Fibroblast of the aortic adventitia (primary cell): Measurements from ENCODE around the gene SERPINB1. TPM values are rescaled to one million over a fixed set of nuclear protein-coding genes. Genes with fewer than 3 reads are reported as not detected.

ENCODE experiments used
- DNase-seq: peaks from one replicate; pipeline ENCODE4 v3.0.0-alpha.2; 2010; ENCODE audit warnings: low read depth
- H3K4me3 ChIP-seq: 2 replicates; pipeline ENCODE4 v1.5.1; 2011; ENCODE audit warnings: low read depth, mild to moderate bottlenecking, control low read depth, low read length, moderate library complexity
- total RNA-seq: library from RNA; depleted of rRNA; stranded (reverse); fragments of >200 nt; gene quantifications from 2 replicates; pipeline ENCODE4 v1.2.3, GENCODE V29; 2012; ENCODE audit warnings: low replicate concordance
- TF ChIP-seq, protein P1 (sequence below): IDR thresholded peaks from 2 replicates; pipeline ENCODE4 v1.5.1; 2011; ENCODE audit warnings: mild to moderate bottlenecking, low read length, control low read depth, inconsistent platforms; ENCODE audit not compliant: insufficient read depth

Gene SERPINB1
- total RNA-seq, 1 donor = 22.1 TPM

GRCh38 chr6:2834262-2834661 lies 7.4 kb downstream of the SERPINB1 start:
- TF ChIP-seq, protein P1, sequence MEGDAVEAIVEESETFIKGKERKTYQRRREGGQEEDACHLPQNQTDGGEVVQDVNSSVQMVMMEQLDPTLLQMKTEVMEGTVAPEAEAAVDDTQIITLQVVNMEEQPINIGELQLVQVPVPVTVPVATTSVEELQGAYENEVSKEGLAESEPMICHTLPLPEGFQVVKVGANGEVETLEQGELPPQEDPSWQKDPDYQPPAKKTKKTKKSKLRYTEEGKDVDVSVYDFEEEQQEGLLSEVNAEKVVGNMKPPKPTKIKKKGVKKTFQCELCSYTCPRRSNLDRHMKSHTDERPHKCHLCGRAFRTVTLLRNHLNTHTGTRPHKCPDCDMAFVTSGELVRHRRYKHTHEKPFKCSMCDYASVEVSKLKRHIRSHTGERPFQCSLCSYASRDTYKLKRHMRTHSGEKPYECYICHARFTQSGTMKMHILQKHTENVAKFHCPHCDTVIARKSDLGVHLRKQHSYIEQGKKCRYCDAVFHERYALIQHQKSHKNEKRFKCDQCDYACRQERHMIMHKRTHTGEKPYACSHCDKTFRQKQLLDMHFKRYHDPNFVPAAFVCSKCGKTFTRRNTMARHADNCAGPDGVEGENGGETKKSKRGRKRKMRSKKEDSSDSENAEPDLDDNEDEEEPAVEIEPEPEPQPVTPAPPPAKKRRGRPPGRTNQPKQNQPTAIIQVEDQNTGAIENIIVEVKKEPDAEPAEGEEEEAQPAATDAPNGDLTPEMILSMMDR = no peak
- no peak for DNase-seq
- H3K4me3 ChIP-seq = no peak overlapping the region

DNA sequence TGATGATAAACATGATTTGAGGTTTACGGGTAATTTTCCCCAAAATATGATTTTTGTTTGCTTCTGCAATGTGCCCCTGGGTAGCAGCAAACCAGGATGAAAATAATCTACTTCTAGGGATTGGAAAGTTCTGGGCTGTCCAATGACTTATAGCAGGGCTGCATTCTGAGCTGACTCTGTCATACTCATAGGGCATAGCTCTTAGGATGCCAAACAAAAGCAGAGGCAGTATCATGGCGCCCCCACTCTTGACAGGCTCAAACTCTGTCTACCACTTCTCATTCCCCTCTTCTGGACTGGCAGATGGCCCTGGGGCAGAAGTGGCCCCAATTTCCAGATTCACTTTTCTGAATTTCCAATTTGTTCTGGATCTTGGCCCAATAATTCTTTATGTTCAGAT lies 10.3 kb downstream of the SERPINB1 start:
- no peak overlapping the region for H3K4me3 ChIP-seq
- no peak for DNase-seq
- TF ChIP-seq, protein P1 = no peak

DNA sequence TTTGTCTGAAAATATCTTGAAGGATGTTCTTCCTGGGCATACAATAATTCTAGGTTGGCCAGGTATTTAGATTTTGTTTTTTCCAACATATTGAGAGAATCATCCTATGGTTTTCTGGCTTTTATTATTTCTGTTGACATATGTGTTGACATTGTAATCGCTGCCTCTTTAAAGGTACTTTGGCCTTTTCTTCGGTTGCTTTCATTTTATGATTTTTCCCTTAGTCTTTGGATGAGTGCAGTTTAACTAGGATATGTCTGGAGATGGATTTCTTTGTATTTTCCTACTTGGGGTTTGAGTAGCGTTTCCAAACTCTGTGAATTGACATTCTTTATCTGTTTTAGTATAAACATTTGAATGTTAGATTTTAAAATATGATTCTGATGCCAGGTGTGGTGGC lies 11.5 kb downstream of the SERPINB1 start:
- TF ChIP-seq, protein P1 = no peak
- no peak for DNase-seq
- H3K4me3 ChIP-seq = no peak overlapping the region

DNA sequence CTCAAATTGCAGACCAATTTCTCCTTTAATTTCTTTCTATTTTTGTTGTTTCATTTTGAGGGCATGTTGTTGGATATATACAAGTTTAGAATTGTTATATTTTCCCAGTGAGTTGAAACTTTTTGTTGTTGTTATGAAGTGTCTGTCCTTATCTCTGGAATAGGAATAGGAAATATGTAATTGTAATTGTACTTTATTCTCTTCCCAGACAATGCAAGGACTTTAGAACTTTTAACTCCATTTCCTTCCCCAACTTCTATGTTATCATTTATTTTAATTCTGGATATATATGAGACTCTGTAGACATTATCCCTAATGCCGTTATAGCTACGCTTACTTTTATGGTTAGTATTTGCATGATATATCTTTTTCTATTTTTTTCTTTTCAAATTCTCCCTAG lies 12.4 kb downstream of the SERPINB1 start:
- TF ChIP-seq, protein P1 = no peak

DNA sequence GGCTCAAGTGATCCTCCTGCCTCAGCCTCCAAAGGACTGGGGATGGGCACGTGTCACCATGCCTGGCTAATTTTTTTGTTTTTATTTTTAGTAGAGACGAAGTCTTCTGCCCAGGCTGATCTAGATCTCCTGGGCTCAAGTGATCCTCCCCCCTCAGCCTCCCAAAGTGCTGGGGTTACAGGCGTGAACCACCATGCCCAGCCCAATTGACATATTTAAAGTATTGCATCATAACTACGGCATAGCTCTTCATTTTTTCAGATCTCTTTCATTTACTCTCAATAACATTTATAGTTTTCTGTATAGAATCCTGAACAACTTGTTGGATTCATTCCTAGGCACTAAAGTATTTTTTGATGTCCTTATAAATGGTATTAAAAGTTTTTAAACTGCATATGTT lies 13.0 kb downstream of the SERPINB1 start:
- no peak overlapping the region for H3K4me3 ChIP-seq
- no peak for DNase-seq
- TF ChIP-seq, protein P1 = no peak

More for the DNA sequence above, 12.4 kb downstream of the SERPINB1 start:
- no peak for DNase-seq
- H3K4me3 ChIP-seq = no peak overlapping the region

DNA sequence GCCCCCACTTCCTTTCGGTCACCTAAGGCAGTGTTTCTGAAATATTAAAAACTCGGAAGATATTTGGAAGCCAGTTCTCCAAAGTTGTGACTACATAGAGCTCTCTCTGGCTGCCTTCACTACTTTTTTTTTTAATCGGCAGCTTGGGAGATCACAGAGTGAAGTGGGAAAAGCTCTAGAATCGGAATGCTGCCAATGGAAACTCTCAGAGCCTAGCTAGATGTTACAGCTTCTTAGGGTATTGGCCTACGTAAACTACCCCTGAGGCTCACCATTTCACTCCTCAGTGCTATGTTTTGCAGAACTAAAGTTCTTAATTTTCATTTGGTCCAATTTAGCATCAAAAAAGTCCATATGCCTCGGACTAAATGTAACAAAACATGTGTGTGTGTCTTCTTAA lies 14.5 kb downstream of the SERPINB1 start:
- no peak overlapping the region for H3K4me3 ChIP-seq
- TF ChIP-seq, protein P1 = no peak
- DNase-seq = no peak

- TF ChIP-seq, protein P1 = no peak
- no peak for DNase-seq
- no peak overlapping the region for H3K4me3 ChIP-seq
Measured at GRCh38 chr6:2826131-2826530, 15.5 kb downstream of the SERPINB1 start.
